IgD-negative memory B cell (primary cell): ENCODE results near the gene TSC1. TPM values are rescaled to one million over a fixed set of nuclear protein-coding genes. Genes with fewer than 3 reads are reported as not detected.

Source experiments
- H3K27ac Mint-ChIP-seq, 3 donors: one replicate each; pipeline ENCODE4 v1.8.0; 2020 to 2022; ENCODE audit warnings: mild to moderate bottlenecking in 3 of 3, mixed read lengths in 3 of 3, moderate library complexity in 1 of 3
- H3K27me3 Mint-ChIP-seq: one replicate; pipeline ENCODE4 v1.8.0; 2021; ENCODE audit warnings: mixed read lengths
- H3K36me3 Mint-ChIP-seq: one replicate; pipeline ENCODE4 v1.8.0; 2020; ENCODE audit warnings: mild to moderate bottlenecking, mixed read lengths
- H3K4me1 Mint-ChIP-seq, 3 donors: one replicate each; pipeline ENCODE4 v1.8.0; 2020 to 2022; ENCODE audit warnings: mixed read lengths in 3 of 3, mild to moderate bottlenecking in 1 of 3
- H3K4me3 Mint-ChIP-seq, 4 donors: one replicate each; pipeline ENCODE4 v1.8.0; 2020 to 2022; ENCODE audit warnings: mild to moderate bottlenecking in 4 of 4, mixed read lengths in 4 of 4, moderate library complexity in 3 of 4
- H3K9me3 Mint-ChIP-seq, 3 donors: one replicate each; pipeline ENCODE4 v1.8.0; 2020 to 2021; ENCODE audit warnings: mixed read lengths in 3 of 3, mild to moderate bottlenecking in 1 of 3
- polyA plus RNA-seq: library from polyadenylated mRNA; unstranded; fragments of 300-500 nt; fragmentation: Illumina TruSeq; gene quantifications from one replicate; pipeline ENCODE4 v1.2.3, GENCODE V29; 2021

Gene TSC1
- polyA plus RNA-seq, 1 donor from 2014 or later, result 8.9 TPM

GRCh38 chr9:132935026-132935425 is 9.4 kb downstream of the TSC1 start:
- Mint-ChIP-seq H3K27me3 (no peaks in the 10 kb centered on the region), H3K9me3 (no peaks in the 10 kb centered on the region), H3K27ac (no peak overlapping the region), H3K36me3 (peaks cover 2% of the 10 kb centered on the region), H3K4me1 (peaks cover 2 to 7% (median 5%) of the 10 kb centered on the region in 3 donors), H3K4me3 (no peak overlapping the region)

DNA sequence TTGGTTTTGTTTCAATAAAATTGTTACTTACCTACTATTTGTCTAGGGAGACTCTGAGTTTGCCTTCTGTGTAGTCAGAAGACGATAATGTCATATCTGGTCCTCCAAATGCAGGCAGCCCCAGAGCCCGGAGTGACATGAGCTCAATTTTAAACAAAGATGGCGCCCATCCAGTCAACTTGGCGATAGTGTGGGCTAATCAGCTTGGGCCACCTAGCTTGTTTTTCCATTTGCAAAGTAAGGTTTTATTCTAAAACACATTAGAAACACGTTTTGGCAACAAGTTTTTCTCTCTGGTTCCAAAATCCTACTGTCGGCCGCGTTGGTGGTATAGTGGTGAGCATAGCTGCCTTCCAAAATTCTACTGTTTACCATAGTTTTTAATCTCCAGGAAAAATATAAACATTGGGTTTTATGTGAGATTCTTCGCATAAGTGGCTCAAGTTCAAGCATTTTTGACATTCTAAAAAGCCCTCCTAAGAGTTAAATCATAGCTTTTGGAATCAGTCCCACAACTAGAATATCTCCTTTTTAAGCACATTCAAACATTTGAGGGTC is 13.2 kb downstream of the TSC1 start:
- peaks cover 2 to 7% (median 2%) of the 10 kb centered on the region in 3 donors for H3K4me1 Mint-ChIP-seq
- H3K36me3 Mint-ChIP-seq, result peaks cover 7% of the 10 kb centered on the region
- H3K4me3 Mint-ChIP-seq, result no peak overlapping the region
- H3K9me3 Mint-ChIP-seq, result no peaks in the 10 kb centered on the region
- no peak overlapping the region for H3K27ac Mint-ChIP-seq
- no peaks in the 10 kb centered on the region for H3K27me3 Mint-ChIP-seq

- Mint-ChIP-seq H3K27me3 (no peaks in the 10 kb centered on the region), H3K4me1 (peaks cover 0 to 6% (median 2%) of the 10 kb centered on the region in 3 donors), H3K9me3 (no peaks in the 10 kb centered on the region), H3K36me3 (peaks cover 12% of the 10 kb centered on the region), H3K27ac (no peak overlapping the region), H3K4me3 (no peak overlapping the region)
Observed at GRCh38 chr9:132927704-132928103, 16.7 kb downstream of the TSC1 start.

GRCh38 chr9:132923346-132923902 is 21.0 kb downstream of the TSC1 start:
- Mint-ChIP-seq H3K36me3 (peaks cover 12% of the 10 kb centered on the region), H3K27me3 (no peaks in the 10 kb centered on the region), H3K4me3 (no peak overlapping the region), H3K9me3 (no peaks in the 10 kb centered on the region), H3K27ac (no peak overlapping the region), H3K4me1 (peaks cover 0 to 1% (median 0%) of the 10 kb centered on the region in 3 donors)

DNA sequence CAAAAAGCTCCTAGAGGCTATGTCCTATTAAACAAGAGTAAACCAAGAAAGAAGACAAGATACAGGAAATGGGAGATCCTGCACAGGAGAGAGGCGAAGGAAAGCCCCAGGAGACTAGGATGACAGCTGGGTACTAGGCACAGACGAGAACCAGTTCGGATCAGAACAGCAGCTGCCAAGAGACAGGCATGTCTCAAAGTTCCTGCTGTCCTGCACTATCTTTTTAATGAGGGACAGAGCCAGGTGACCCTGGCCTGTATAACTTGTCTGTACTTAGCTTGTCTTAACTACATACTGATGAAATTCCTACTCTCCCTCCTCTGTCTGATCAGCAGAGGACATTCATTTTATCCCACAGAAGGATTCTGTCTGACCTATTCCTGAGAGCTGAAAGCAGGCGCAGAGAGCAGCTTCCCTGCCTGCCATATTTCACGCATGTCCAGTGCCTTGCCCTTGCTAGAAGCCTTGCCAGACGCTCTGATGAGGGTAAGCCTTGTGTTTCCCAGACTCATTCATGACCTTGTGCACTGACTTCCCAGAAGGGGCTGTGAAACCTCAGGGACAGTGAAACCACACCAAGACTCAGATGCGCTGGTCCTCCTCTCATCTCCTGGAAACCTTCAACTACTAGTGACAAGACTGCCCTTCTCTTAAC is 24.7 kb downstream of the TSC1 start:
- no peaks in the 10 kb centered on the region for H3K27me3 Mint-ChIP-seq

DNA sequence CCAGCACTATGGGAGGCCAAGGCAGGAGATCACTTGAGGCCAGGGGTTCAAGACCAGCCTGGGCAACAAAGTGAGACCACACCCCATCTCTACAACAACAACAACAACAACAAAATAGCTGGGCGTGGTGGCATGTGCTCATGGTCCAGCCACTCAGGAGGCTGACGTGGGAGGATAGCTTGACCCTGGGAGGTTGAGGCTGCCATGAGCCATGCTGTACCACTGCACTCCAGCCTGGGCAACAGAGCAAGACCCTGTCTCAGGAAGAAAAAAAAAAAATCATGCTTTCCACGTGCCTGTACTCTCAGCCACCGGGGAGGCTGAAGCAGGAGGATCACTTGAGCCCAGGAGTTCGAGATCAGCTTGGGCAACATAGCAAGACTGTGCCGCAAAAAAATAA is 29.5 kb downstream of the TSC1 start:
- no peaks in the 10 kb centered on the region for H3K27me3 Mint-ChIP-seq
- H3K27ac Mint-ChIP-seq, result peak overlapping the region in 1 of 3 donors; percentile 87
- H3K36me3 Mint-ChIP-seq, result peaks cover 16% of the 10 kb centered on the region
- peaks cover 0 to 1% (median 0%) of the 10 kb centered on the region in 3 donors for H3K9me3 Mint-ChIP-seq
- H3K4me1 Mint-ChIP-seq, result no peaks in the 10 kb centered on the region
- H3K4me3 Mint-ChIP-seq, result no peak overlapping the region

More for the DNA sequence above, 24.7 kb downstream of the TSC1 start:
- H3K27ac Mint-ChIP-seq, result no peak overlapping the region
- peaks cover 14% of the 10 kb centered on the region for H3K36me3 Mint-ChIP-seq
- peaks cover 0 to 1% (median 0%) of the 10 kb centered on the region in 3 donors for H3K4me1 Mint-ChIP-seq
- peaks cover 0 to 1% (median 0%) of the 10 kb centered on the region in 3 donors for H3K9me3 Mint-ChIP-seq
- no peak overlapping the region for H3K4me3 Mint-ChIP-seq

GRCh38 chr9:132912131-132912530 is 32.3 kb downstream of the TSC1 start:
- peak overlapping the region in 1 of 4 donors; percentile 12 for H3K4me3 Mint-ChIP-seq
- H3K9me3 Mint-ChIP-seq, result no peaks in the 10 kb centered on the region
- H3K27ac Mint-ChIP-seq, result no peak overlapping the region
- H3K27me3 Mint-ChIP-seq, result no peaks in the 10 kb centered on the region
- H3K36me3 Mint-ChIP-seq, result peaks cover 16% of the 10 kb centered on the region
- H3K4me1 Mint-ChIP-seq, result no peaks in the 10 kb centered on the region

- Mint-ChIP-seq H3K36me3 (peaks cover 11% of the 10 kb centered on the region), H3K4me1 (no peaks in the 10 kb centered on the region), H3K27me3 (no peaks in the 10 kb centered on the region), H3K4me3 (no peak overlapping the region), H3K9me3 (no peaks in the 10 kb centered on the region), H3K27ac (no peak overlapping the region)
Observed at GRCh38 chr9:132910376-132910775, 34.0 kb downstream of the TSC1 start.

DNA sequence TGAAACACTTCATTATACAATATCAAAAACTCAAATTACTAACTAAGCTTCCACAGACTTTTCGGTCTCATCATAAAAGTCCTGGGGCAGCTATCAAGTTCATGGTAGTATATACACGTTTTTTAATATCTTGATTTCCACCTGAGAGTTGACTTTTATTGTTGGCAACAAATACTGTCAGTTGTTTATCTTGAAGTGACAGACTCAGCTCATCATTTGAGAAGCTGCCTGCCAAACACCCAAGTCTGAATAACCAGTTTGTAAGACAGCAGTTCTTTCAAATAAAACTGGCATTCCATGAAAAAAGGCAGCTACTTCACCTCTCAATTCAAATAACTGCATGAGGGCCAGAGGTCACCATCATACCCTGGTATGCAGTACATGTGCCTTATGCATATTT is 35.1 kb downstream of the TSC1 start:
- H3K4me1 Mint-ChIP-seq, result no peaks in the 10 kb centered on the region
- no peak overlapping the region for H3K4me3 Mint-ChIP-seq
- H3K9me3 Mint-ChIP-seq, result no peaks in the 10 kb centered on the region
- peaks cover 8% of the 10 kb centered on the region for H3K36me3 Mint-ChIP-seq
- H3K27me3 Mint-ChIP-seq, result no peaks in the 10 kb centered on the region
- H3K27ac Mint-ChIP-seq, result no peak overlapping the region

- H3K27me3 Mint-ChIP-seq, result no peaks in the 10 kb centered on the region
- H3K27ac Mint-ChIP-seq, result no peak overlapping the region
- H3K36me3 Mint-ChIP-seq, result peaks cover 8% of the 10 kb centered on the region
- no peak overlapping the region for H3K4me3 Mint-ChIP-seq
- H3K9me3 Mint-ChIP-seq, result no peaks in the 10 kb centered on the region
- no peaks in the 10 kb centered on the region for H3K4me1 Mint-ChIP-seq
Observed at GRCh38 chr9:132908635-132909034, 35.8 kb downstream of the TSC1 start.

- no peak overlapping the region for H3K4me3 Mint-ChIP-seq
- no peaks in the 10 kb centered on the region for H3K27me3 Mint-ChIP-seq
- no peaks in the 10 kb centered on the region for H3K9me3 Mint-ChIP-seq
- H3K36me3 Mint-ChIP-seq, result peaks cover 6% of the 10 kb centered on the region
- H3K27ac Mint-ChIP-seq, result no peak overlapping the region
- peaks cover 0 to 4% (median 3%) of the 10 kb centered on the region in 3 donors for H3K4me1 Mint-ChIP-seq
Observed at GRCh38 chr9:132905726-132906125, 38.7 kb downstream of the TSC1 start.

DNA sequence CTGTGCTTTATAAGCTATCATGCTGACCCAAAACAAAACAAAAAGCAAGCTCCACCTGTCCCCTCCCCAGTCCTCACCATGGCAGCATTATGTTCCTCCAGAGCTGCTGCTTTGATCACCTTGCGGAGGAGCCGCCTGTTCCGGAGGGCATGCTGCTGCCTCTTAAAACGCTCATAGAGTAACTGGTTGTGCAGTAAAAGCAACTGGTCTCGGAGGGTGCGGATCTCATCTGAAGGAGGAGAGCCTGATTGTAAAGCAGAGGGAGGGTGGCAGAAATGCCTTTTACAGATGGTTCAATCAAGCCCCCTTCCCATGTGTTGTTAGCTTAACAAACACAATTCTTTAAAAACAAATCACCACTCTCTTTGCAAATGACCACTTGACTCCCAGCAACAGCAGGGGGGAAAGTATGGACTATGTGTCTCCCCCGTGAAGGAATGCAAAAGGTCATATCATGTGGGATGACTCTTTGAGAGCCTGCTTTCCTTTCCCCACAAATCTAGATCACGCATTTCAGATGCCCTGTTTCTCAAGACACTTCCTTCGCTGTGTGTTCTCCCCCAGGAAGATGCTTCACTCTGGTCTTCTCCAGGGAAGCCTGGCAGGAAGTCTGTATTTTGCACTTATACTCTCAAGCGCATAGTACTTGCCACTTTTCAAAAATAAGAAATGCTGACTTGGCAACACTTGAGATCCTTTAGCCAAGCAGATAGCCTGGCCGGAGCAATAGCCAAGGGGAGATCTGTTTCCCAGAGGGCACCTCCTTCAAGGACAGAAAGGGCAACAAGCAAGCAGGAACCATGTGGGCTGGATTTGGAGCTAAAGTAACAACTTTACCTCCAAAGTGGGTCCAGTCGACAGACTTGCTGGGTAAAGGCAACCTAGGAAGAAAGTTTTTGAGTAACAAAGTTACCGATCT is 40.6 kb downstream of the TSC1 start:
- Mint-ChIP-seq H3K4me3 (no peak overlapping the region), H3K27ac (no peak overlapping the region), H3K27me3 (no peaks in the 10 kb centered on the region), H3K9me3 (no peaks in the 10 kb centered on the region), H3K4me1 (peaks cover 0 to 4% (median 3%) of the 10 kb centered on the region in 3 donors), H3K36me3 (peaks cover 7% of the 10 kb centered on the region)

DNA sequence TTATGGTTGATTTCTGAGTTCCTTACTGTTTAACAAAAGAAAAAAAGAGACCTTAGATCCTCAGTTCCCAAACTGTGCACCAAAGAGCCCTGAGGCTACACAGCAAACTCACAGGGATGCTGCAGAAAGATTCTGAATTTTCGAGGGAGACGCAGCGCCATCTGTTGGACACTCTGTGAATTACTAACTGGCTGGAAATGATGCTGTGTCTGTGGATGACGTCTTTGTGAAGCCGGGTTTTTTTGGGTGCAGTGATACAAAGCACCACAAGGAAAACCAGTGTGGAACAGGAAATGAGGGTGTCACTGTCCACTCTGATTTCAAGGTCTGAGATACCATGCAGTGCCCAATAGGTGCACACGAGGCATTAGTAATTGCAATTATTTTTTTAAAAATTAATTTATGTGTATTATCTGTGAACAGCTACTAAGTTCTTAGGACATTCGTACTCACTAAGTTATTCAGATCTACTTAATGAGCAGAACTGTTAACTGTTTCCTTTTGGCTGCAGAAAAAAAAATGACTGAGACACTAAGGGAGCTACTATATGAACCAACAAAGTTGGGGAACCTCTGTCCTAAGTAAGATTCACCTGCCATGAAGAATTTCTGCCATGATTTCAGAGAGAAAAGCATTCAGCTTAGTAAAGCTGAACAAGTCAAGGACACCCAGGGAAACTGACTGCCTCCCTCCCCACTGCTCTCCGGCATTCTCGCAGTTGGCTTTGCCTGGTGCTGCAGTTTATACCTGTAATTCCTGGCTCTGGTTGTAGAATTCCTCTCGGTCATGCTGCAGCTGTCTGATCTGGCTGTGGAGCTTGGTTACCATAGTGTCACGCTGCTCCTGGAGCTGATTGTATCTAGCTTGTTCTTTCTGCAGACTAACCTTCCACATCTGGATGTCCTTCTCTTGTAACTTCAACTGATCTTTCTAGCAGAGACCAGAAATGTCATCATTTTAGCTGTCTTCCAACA is 42.3 kb downstream of the TSC1 start:
- no peak overlapping the region for H3K4me3 Mint-ChIP-seq
- H3K4me1 Mint-ChIP-seq, result peaks cover 0 to 4% (median 3%) of the 10 kb centered on the region in 3 donors
- H3K27ac Mint-ChIP-seq, result peak overlapping the region in 1 of 3 donors; percentile 17
- no peaks in the 10 kb centered on the region for H3K9me3 Mint-ChIP-seq
- no peaks in the 10 kb centered on the region for H3K27me3 Mint-ChIP-seq
- peaks cover 7% of the 10 kb centered on the region for H3K36me3 Mint-ChIP-seq

DNA sequence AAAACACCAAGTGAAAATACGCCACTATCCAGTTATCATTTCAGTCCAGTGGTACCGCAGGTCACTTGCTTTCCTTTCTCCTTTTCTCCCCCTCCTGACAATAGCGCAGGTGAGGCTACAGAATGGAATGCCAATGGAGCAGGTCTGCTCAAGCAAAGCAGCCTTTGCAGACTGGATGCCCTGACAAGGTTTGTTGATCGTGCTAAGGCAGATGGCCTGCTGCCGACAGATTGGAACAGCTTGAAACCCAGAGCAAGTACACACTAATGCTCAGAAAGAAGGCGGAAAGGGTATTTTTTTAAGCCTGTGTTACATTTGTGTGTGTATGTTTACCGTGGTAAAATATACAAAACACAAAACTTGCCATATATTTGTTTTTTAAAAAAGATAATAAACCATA is 46.4 kb downstream of the TSC1 start:
- H3K9me3 Mint-ChIP-seq, result no peaks in the 10 kb centered on the region
- no peak overlapping the region for H3K27ac Mint-ChIP-seq
- H3K4me1 Mint-ChIP-seq, result peaks cover 3 to 6% (median 6%) of the 10 kb centered on the region in 3 donors
- peaks cover 7% of the 10 kb centered on the region for H3K36me3 Mint-ChIP-seq
- H3K4me3 Mint-ChIP-seq, result no peak overlapping the region
- H3K27me3 Mint-ChIP-seq, result no peaks in the 10 kb centered on the region
